ENCODE results near the gene ST8SIA1.

DNA sequence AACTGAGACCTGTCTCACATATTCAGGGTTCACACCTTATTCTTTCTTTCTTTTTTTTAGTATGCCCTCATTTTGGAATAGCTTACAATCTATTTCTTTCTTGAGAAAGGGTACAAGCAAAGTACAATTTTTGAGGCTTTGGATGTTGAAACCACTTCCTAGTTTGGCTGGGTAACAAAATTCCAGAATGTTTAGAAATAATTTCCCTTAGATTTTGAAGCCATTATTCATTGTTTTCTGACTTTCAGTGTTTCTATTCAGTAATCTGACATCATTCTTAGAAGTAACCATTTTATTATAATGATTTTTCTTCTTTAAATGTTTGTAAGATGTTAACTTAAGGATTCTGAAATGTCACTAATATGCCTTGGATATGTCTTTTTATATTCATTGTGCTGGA lies 28.2 kb downstream of the ST8SIA1 start:
- TF ChIP-seq POLR2AphosphoS5 (IDR thresholded peaks at IDR 0.05) (no peak), CTCF (IDR thresholded peaks at IDR 0.05 in 8 of 11, conservative IDR thresholded peaks at IDR 0.05 in 3 of 11) (no peak), POLR2A (IDR thresholded peaks at IDR 0.05) (no peak)
